ENCODE measurements around the gene AUTS2.

GRCh38 chr7:69857014-69857413 lies 258.7 kb downstream of the AUTS2 start:
- TF ChIP-seq, protein P1, sequence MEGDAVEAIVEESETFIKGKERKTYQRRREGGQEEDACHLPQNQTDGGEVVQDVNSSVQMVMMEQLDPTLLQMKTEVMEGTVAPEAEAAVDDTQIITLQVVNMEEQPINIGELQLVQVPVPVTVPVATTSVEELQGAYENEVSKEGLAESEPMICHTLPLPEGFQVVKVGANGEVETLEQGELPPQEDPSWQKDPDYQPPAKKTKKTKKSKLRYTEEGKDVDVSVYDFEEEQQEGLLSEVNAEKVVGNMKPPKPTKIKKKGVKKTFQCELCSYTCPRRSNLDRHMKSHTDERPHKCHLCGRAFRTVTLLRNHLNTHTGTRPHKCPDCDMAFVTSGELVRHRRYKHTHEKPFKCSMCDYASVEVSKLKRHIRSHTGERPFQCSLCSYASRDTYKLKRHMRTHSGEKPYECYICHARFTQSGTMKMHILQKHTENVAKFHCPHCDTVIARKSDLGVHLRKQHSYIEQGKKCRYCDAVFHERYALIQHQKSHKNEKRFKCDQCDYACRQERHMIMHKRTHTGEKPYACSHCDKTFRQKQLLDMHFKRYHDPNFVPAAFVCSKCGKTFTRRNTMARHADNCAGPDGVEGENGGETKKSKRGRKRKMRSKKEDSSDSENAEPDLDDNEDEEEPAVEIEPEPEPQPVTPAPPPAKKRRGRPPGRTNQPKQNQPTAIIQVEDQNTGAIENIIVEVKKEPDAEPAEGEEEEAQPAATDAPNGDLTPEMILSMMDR (IDR thresholded peaks at IDR 0.05) = no peak
- TF ChIP-seq POLR2A (IDR thresholded peaks at IDR 0.05) = no peak
